Measurements from ENCODE around the gene KRT76. TPM values are rescaled to one million over a fixed set of nuclear protein-coding genes. Genes with fewer than 3 reads are reported as not detected.

The KRT76 gene
- total RNA-seq, 1 donor from 2014 or later: not detected

DNA sequence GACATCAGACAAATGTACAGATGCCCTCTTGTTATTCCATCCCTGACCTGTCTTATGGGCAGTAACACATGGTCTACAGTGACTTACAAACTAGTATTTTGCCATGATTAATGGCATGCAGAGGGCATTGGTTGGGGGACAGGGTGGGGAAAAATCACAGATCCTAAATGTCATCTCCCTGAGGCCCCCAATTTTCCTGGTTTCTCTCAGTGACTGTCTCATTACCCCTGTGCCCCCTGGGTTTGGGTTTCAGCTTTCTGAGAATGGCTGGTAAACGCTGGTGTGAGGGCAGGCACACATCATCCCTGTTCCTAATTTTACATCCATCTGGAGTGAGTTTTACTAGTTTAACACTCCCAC lies 10.1 kb downstream of the KRT76 start:
- DNase-seq (ENCODE audit: low spot score in 2 of 2, unreplicated experiment in 2 of 2): no peak
- Mint-ChIP-seq H3K4me1 (no peaks in the 10 kb centered on the region), H3K36me3 (no peaks in the 10 kb centered on the region), H3K9me3 (no peaks in the 10 kb centered on the region), H3K27ac (no peak overlapping the region), H3K4me3 (no peak overlapping the region), H3K27me3 (ENCODE audit: low read depth) (peaks cover 61% of the 10 kb centered on the region)
- TF ChIP-seq, protein P1, sequence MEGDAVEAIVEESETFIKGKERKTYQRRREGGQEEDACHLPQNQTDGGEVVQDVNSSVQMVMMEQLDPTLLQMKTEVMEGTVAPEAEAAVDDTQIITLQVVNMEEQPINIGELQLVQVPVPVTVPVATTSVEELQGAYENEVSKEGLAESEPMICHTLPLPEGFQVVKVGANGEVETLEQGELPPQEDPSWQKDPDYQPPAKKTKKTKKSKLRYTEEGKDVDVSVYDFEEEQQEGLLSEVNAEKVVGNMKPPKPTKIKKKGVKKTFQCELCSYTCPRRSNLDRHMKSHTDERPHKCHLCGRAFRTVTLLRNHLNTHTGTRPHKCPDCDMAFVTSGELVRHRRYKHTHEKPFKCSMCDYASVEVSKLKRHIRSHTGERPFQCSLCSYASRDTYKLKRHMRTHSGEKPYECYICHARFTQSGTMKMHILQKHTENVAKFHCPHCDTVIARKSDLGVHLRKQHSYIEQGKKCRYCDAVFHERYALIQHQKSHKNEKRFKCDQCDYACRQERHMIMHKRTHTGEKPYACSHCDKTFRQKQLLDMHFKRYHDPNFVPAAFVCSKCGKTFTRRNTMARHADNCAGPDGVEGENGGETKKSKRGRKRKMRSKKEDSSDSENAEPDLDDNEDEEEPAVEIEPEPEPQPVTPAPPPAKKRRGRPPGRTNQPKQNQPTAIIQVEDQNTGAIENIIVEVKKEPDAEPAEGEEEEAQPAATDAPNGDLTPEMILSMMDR (IDR thresholded peaks at IDR 0.05; ENCODE audit: unreplicated experiment): no peak

GRCh38 chr12:52766351-52767019 lies 10.7 kb downstream of the KRT76 start:
- DNase-seq (ENCODE audit: low spot score in 2 of 2, unreplicated experiment in 2 of 2): no peak
- Mint-ChIP-seq H3K9me3 (no peaks in the 10 kb centered on the region), H3K4me1 (no peaks in the 10 kb centered on the region), H3K27ac (no peak overlapping the region), H3K36me3 (no peaks in the 10 kb centered on the region), H3K4me3 (no peak overlapping the region), H3K27me3 (ENCODE audit: low read depth) (peaks cover 57% of the 10 kb centered on the region)
- TF ChIP-seq, protein P1 (IDR thresholded peaks at IDR 0.05; ENCODE audit: unreplicated experiment): no peak

DNA sequence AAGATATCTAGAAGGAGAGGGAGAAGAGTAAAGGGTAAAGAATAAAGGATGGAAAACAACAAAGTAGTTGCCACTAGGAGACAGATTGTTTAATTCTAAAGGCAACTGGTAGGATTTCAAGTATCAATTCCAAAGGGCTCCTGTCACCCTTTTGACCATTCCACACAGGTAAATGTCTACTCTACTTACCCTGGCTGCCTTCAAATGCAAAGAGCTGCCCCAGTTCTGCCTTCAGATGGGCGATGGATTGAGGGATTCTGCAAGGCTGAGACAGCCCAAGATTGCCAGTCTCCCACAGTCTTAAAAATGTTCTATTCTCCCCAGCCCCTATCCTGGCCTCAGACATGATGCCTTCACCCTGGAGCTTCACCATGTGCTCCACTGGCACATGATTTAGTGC lies 11.4 kb downstream of the KRT76 start:
- Mint-ChIP-seq H3K36me3 (no peaks in the 10 kb centered on the region), H3K27ac (no peak overlapping the region), H3K9me3 (peaks cover 3% of the 10 kb centered on the region), H3K4me1 (no peaks in the 10 kb centered on the region), H3K27me3 (ENCODE audit: low read depth) (peaks cover 50% of the 10 kb centered on the region), H3K4me3 (no peak overlapping the region)
- TF ChIP-seq, protein P1 (IDR thresholded peaks at IDR 0.05; ENCODE audit: unreplicated experiment): no peak
- DNase-seq (ENCODE audit: low spot score in 2 of 2, unreplicated experiment in 2 of 2): no peak

- TF ChIP-seq, protein P1 (IDR thresholded peaks at IDR 0.05; ENCODE audit: unreplicated experiment): no peak
- peaks cover 50% of the 10 kb centered on the region for H3K27me3 Mint-ChIP-seq (ENCODE audit: low read depth)
- DNase-seq (ENCODE audit: low spot score in 2 of 2, unreplicated experiment in 2 of 2): no peak
- no peaks in the 10 kb centered on the region for H3K4me1 Mint-ChIP-seq
- H3K27ac Mint-ChIP-seq: no peak overlapping the region
- no peak overlapping the region for H3K4me3 Mint-ChIP-seq
- H3K36me3 Mint-ChIP-seq: no peaks in the 10 kb centered on the region
- peaks cover 9% of the 10 kb centered on the region for H3K9me3 Mint-ChIP-seq
Observed at GRCh38 chr12:52763991-52764390, 13.2 kb downstream of the KRT76 start.

GRCh38 chr12:52763036-52763659 lies 14.0 kb downstream of the KRT76 start:
- peaks cover 45% of the 10 kb centered on the region for H3K27me3 Mint-ChIP-seq (ENCODE audit: low read depth)
- DNase-seq (ENCODE audit: low spot score in 2 of 2, unreplicated experiment in 2 of 2): no peak
- H3K4me1 Mint-ChIP-seq: no peaks in the 10 kb centered on the region
- peaks cover 9% of the 10 kb centered on the region for H3K9me3 Mint-ChIP-seq
- H3K27ac Mint-ChIP-seq: no peak overlapping the region
- no peak overlapping the region for H3K4me3 Mint-ChIP-seq
- TF ChIP-seq, protein P1 (IDR thresholded peaks at IDR 0.05; ENCODE audit: unreplicated experiment): no peak
- no peaks in the 10 kb centered on the region for H3K36me3 Mint-ChIP-seq
